Trophoblast cell (in vitro differentiated cells and primary cell): ENCODE results near the gene DEAF1.
A peak's percentile ranks its signal among the peaks of the same experiment; 100 is the strongest.
"Not testable (repeated sequence)": the region's sequence is repeated elsewhere in the genome, so short reads cannot be mapped to it uniquely, and the experiment has no call there.

Source experiments
- DNase-seq, 2 donors: peaks; one replicate each; pipeline ENCODE4 v3.0.0-alpha.2; 2016
- H2AFZ ChIP-seq: 2 replicates; pipeline ENCODE4 v1.6.1; 2013; ENCODE audit warnings: low read length, moderate library complexity, mild to moderate bottlenecking; ENCODE audit not compliant: insufficient read depth, poor library complexity
- H2AK5ac ChIP-seq: 2 replicates; pipeline ENCODE4 v1.6.1; 2013; ENCODE audit warnings: mild to moderate bottlenecking, low read length
- H2BK120ac ChIP-seq: 2 replicates; pipeline ENCODE4 v1.6.1; 2013; ENCODE audit warnings: low read length, mild to moderate bottlenecking, moderate library complexity; ENCODE audit not compliant: insufficient read depth, poor library complexity
- H2BK12ac ChIP-seq: 2 replicates; pipeline ENCODE4 v1.6.1; 2013; ENCODE audit warnings: mild to moderate bottlenecking, low read length, moderate library complexity
- H2BK5ac ChIP-seq: 2 replicates; pipeline ENCODE4 v1.6.1; 2013; ENCODE audit warnings: low read length, low read depth, moderate library complexity, mild to moderate bottlenecking; ENCODE audit not compliant: poor library complexity
- H3K14ac ChIP-seq: 2 replicates; pipeline ENCODE4 v1.6.1; 2013; ENCODE audit warnings: mild to moderate bottlenecking, low read length
- H3K18ac ChIP-seq: 2 replicates; pipeline ENCODE4 v1.6.1; 2013; ENCODE audit warnings: mild to moderate bottlenecking, low read length
- H3K23ac ChIP-seq: 2 replicates; pipeline ENCODE4 v1.6.1; 2013; ENCODE audit warnings: low read length
- H3K27ac ChIP-seq: 2 replicates; pipeline ENCODE4 v1.5.1; 2013; ENCODE audit warnings: low read depth, mild to moderate bottlenecking, inconsistent platforms, low read length, moderate library complexity
- H3K27me3 ChIP-seq: 2 replicates; pipeline ENCODE4 v1.6.1; 2013; ENCODE audit warnings: inconsistent platforms, mild to moderate bottlenecking, low read length, moderate library complexity; ENCODE audit not compliant: insufficient read depth
- H3K36me3 ChIP-seq, 2 experiments: 1 replicate in 1 of 2; 2 replicates in 1 of 2; pipeline ENCODE4 v1.6.1; 2013; ENCODE audit warnings: low read length in 2 of 2, mild to moderate bottlenecking in 2 of 2, moderate library complexity in 1 of 2; ENCODE audit not compliant: insufficient read depth in 2 of 2, control insufficient read depth in 1 of 2
- H3K4ac ChIP-seq: 2 replicates; pipeline ENCODE4 v1.6.1; 2013; ENCODE audit warnings: low read depth, mild to moderate bottlenecking, low read length, moderate library complexity
- H3K4me1 ChIP-seq, 2 experiments: 1 replicate in 1 of 2; 2 replicates in 1 of 2; pipeline ENCODE4 v1.6.1; 2013; ENCODE audit warnings: low read length in 2 of 2, mild to moderate bottlenecking in 2 of 2, moderate library complexity in 1 of 2; ENCODE audit not compliant: insufficient read depth in 2 of 2, control insufficient read depth in 1 of 2
- H3K4me2 ChIP-seq: 2 replicates; pipeline ENCODE4 v1.6.1; 2013; ENCODE audit warnings: inconsistent platforms, mild to moderate bottlenecking, low read length, moderate library complexity
- H3K4me3 ChIP-seq: 2 replicates; pipeline ENCODE4 v1.5.1; 2013; ENCODE audit warnings: mild to moderate bottlenecking, low read depth, low read length, inconsistent platforms
- H3K79me1 ChIP-seq: one replicate; pipeline ENCODE4 v1.6.1; 2013; ENCODE audit warnings: low read length
- H3K79me2 ChIP-seq: 2 replicates; pipeline ENCODE4 v1.6.1; 2013; ENCODE audit warnings: low read length, mild to moderate bottlenecking; ENCODE audit not compliant: control insufficient read depth, insufficient read depth, poor library complexity
- H3K9ac ChIP-seq: 2 replicates; pipeline ENCODE4 v1.6.1; 2013; ENCODE audit warnings: mild to moderate bottlenecking, low read length
- H3K9me3 ChIP-seq: 2 replicates; pipeline ENCODE4 v1.6.1; 2013; ENCODE audit warnings: low read depth, mild to moderate bottlenecking, control low read depth, inconsistent platforms, low read length; ENCODE audit not compliant: insufficient read depth
- H4K12ac ChIP-seq: 2 replicates; pipeline ENCODE4 v1.6.1; 2013; ENCODE audit warnings: low read depth, mild to moderate bottlenecking, low read length, moderate library complexity
- H4K8ac ChIP-seq: 2 replicates; pipeline ENCODE4 v1.6.1; 2013; ENCODE audit warnings: low read depth, mild to moderate bottlenecking, low read length, moderate library complexity
- H4K91ac ChIP-seq: one replicate; pipeline ENCODE4 v1.6.1; 2013; ENCODE audit warnings: low read depth, mild to moderate bottlenecking, low read length, moderate library complexity
- WGBS: extraction: QIAGEN DNeasy Blood & Tissue Kit; methylation state at CpG from one replicate; pipeline ENCODE4 v1.1.7; 2013; ENCODE audit warnings: missing lambda C conversion rate; ENCODE audit not compliant: insufficient read length, insufficient coverage; ENCODE audit errors: extremely low coverage; 5-methylcytosine and 5-hydroxymethylcytosine counted together

Gene DEAF1

DNA sequence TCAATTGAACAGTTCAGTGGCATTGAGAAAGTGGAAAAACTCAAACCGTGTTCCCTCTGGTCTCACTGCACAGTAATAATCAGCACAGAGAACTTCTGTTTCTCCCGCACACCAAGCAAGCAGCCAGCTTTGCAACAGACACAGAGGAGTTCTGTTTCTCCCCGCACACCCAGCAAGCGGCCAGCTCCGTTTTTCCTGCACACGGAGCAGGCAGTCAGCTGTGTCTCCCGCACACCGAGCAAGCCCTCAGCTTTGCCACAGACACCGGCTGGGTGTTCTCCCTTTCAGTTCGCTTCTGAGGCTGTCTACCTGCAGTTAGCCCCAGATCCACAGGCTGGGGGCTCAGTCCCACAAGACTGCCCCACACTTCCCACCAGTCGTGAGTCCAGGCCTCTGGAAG is 42.3 kb upstream of the DEAF1 start:
- peak overlapping the region; percentile 92 for H2BK12ac ChIP-seq
- H3K9ac ChIP-seq = no peak overlapping the region
- no peaks in the 10 kb centered on the region for H3K27me3 ChIP-seq
- H4K12ac ChIP-seq = no peak overlapping the region
- no CpG with 5 or more reads among the region's 11 CpGs for WGBS
- peaks cover 14% of the 10 kb centered on the region for H3K79me1 ChIP-seq
- no peak overlapping the region for H3K4me3 ChIP-seq
- peaks cover 16 to 18% of the 10 kb centered on the region in 2 experiments for H3K4me1 ChIP-seq
- peak overlapping the region; percentile 74 for H4K91ac ChIP-seq
- H3K4ac ChIP-seq = no peak overlapping the region
- H2BK5ac ChIP-seq = peak overlapping the region; percentile 32
- no peak overlapping the region for H3K23ac ChIP-seq
- H2AFZ ChIP-seq = peak overlapping the region; percentile 3
- peak in 1 of 2 donors; percentile 53 for DNase-seq
- H3K27ac ChIP-seq = peak overlapping the region; percentile 62
- peaks cover 2% of the 10 kb centered on the region for H3K79me2 ChIP-seq
- peak overlapping the region; percentile 30 for H3K4me2 ChIP-seq
- peak overlapping the region; percentile 69 for H4K8ac ChIP-seq
- no peaks in the 10 kb centered on the region for H3K36me3 ChIP-seq
- no peak overlapping the region for H2AK5ac ChIP-seq
- peak overlapping the region; percentile 20 for H3K18ac ChIP-seq
- peak overlapping the region; percentile 21 for H3K14ac ChIP-seq
- peak overlapping the region; percentile 74 for H2BK120ac ChIP-seq
- H3K9me3 ChIP-seq = no peaks in the 10 kb centered on the region

- not testable (repeated sequence) for H3K9me3 ChIP-seq, H4K12ac ChIP-seq, H3K9ac ChIP-seq, H3K14ac ChIP-seq, H3K27me3 ChIP-seq, H2BK12ac ChIP-seq, H2AFZ ChIP-seq, H3K4me2 ChIP-seq, H3K23ac ChIP-seq, H3K27ac ChIP-seq, H3K18ac ChIP-seq, H4K91ac ChIP-seq, H3K4ac ChIP-seq, H3K4me3 ChIP-seq, H4K8ac ChIP-seq, H3K79me2 ChIP-seq, H2BK120ac ChIP-seq, H2BK5ac ChIP-seq, H3K36me3 ChIP-seq, H2AK5ac ChIP-seq, DNase-seq
- no CpG with 5 or more reads among the region's 26 CpGs for WGBS
- Histone ChIP-seq H3K79me1 (peaks cover 13% of the 10 kb centered on the region), H3K4me1 (peaks cover 12 to 15% of the 10 kb centered on the region in 2 experiments)
These were observed 39.5 kb upstream of the DEAF1 start for GRCh38 chr11:734541-734940.

GRCh38 chr11:733072-733471 is 38.0 kb upstream of the DEAF1 start:
- Histone ChIP-seq H3K14ac (no peak overlapping the region), H2AFZ (no peak overlapping the region), H3K27me3 (no peaks in the 10 kb centered on the region), H2BK120ac (no peak overlapping the region), H3K9me3 (no peaks in the 10 kb centered on the region), H4K12ac (no peak overlapping the region), H3K9ac (no peak overlapping the region), H3K4me1 (peaks cover 7 to 10% of the 10 kb centered on the region in 2 experiments), H3K18ac (no peak overlapping the region), H4K8ac (no peak overlapping the region), H3K4me2 (no peak overlapping the region), H3K4ac (no peak overlapping the region), H3K23ac (no peak overlapping the region), H4K91ac (no peak overlapping the region), H3K4me3 (no peak overlapping the region), H3K27ac (no peak overlapping the region), H3K79me1 (peaks cover 7% of the 10 kb centered on the region), H2BK12ac (no peak overlapping the region), H3K36me3 (no peaks in the 10 kb centered on the region), H2BK5ac (no peak overlapping the region), H2AK5ac (no peak overlapping the region), H3K79me2 (peaks cover 2% of the 10 kb centered on the region)
- no CpG with 5 or more reads among the region's 20 CpGs for WGBS
- DNase-seq = peak; percentile 72 to 84

- H3K27me3 ChIP-seq = no peaks in the 10 kb centered on the region
- no peaks in the 10 kb centered on the region for H3K79me2 ChIP-seq
- WGBS = no CpG with 5 or more reads among the region's 17 CpGs
- no peak overlapping the region for H3K18ac ChIP-seq
- H3K9ac ChIP-seq = no peak overlapping the region
- no peak overlapping the region for H2AFZ ChIP-seq
- peaks cover 2 to 8% of the 10 kb centered on the region in 2 experiments for H3K4me1 ChIP-seq
- H4K91ac ChIP-seq = no peak overlapping the region
- H3K79me1 ChIP-seq = no peaks in the 10 kb centered on the region
- H2BK120ac ChIP-seq = no peak overlapping the region
- no peak overlapping the region for H3K23ac ChIP-seq
- no peak overlapping the region for H4K8ac ChIP-seq
- no peak overlapping the region for H3K27ac ChIP-seq
- H2BK5ac ChIP-seq = no peak overlapping the region
- peak in 1 of 2 donors; percentile 44 for DNase-seq
- H3K4me2 ChIP-seq = no peak overlapping the region
- H3K4ac ChIP-seq = no peak overlapping the region
- no peak overlapping the region for H2AK5ac ChIP-seq
- H2BK12ac ChIP-seq = no peak overlapping the region
- no peak overlapping the region for H4K12ac ChIP-seq
- H3K14ac ChIP-seq = no peak overlapping the region
- H3K36me3 ChIP-seq = peaks cover 16 to 18% of the 10 kb centered on the region in 2 experiments
- H3K4me3 ChIP-seq = no peak overlapping the region
- no peaks in the 10 kb centered on the region for H3K9me3 ChIP-seq
These were observed 34.6 kb upstream of the DEAF1 start for GRCh38 chr11:729492-730074.
